HepG2 (cell line): Measurements from ENCODE around the gene QKI. TPM values are rescaled to one million over a fixed set of nuclear protein-coding genes. Genes with fewer than 3 reads are reported as not detected.

ENCODE experiments used
- HOXA3 ChIP-seq: sonication (generic); formaldehyde crosslinking; IDR thresholded peaks from 2 replicates; pipeline ENCODE4 v1.5.0; 2020; ENCODE audit warnings: missing genetic modification reagents
- IRX3 ChIP-seq: sonication (generic); formaldehyde crosslinking; IDR thresholded peaks from 2 replicates; pipeline ENCODE4 v1.8.1; 2023; ENCODE audit warnings: mild to moderate bottlenecking, low read depth, missing genetic modification reagents, borderline replicate concordance
- NCOA2 ChIP-seq: sonication (generic); formaldehyde crosslinking; IDR thresholded peaks from 2 replicates; pipeline ENCODE4 v1.8.0; 2022; ENCODE audit warnings: inconsistent platforms
- NR2F6 ChIP-seq, 2 experiments: IDR thresholded peaks; 2 replicates each; pipeline ENCODE4 v1.6.1; 2016; ENCODE audit warnings: antibody characterized with exemption in 1 of 2, mild to moderate bottlenecking in 1 of 2
- PAWR ChIP-seq: sonication (generic); formaldehyde crosslinking; IDR thresholded peaks from 2 replicates; pipeline ENCODE4 v1.4.0; 2020; ENCODE audit warnings: missing genetic modification reagents, mild to moderate bottlenecking, borderline replicate concordance
- TSC22D2 ChIP-seq: sonication (generic); formaldehyde crosslinking; IDR thresholded peaks from 2 replicates; pipeline ENCODE4 v1.5.1; 2020; ENCODE audit warnings: missing genetic modification reagents, mild to moderate bottlenecking, borderline replicate concordance
- ZKSCAN1 ChIP-seq: fragments of 150-350 bp; IDR thresholded peaks from 2 replicates; pipeline ENCODE4 v1.6.1; 2014; ENCODE audit warnings: low read length
- ZMYM2 ChIP-seq: sonication (generic); formaldehyde crosslinking; IDR thresholded peaks from 2 replicates; pipeline ENCODE4 v1.8.0; 2022; ENCODE audit warnings: mild to moderate bottlenecking, missing genetic modification reagents
- ZNF121 ChIP-seq: sonication (generic); formaldehyde crosslinking; IDR thresholded peaks from 2 replicates; pipeline ENCODE4 v1.5.0; 2020; ENCODE audit warnings: mild to moderate bottlenecking, missing genetic modification reagents
- ZNF34 ChIP-seq: sonication (generic); formaldehyde crosslinking; IDR thresholded peaks from 2 replicates; pipeline ENCODE4 v1.4.0; 2020; ENCODE audit warnings: mild to moderate bottlenecking, missing genetic modification reagents, borderline replicate concordance
- ZNF430 ChIP-seq: sonication (generic); formaldehyde crosslinking; IDR thresholded peaks from 2 replicates; pipeline ENCODE4 v1.9.0; 2021; ENCODE audit warnings: mild to moderate bottlenecking, missing genetic modification reagents
- ZNF44 ChIP-seq: sonication (generic); formaldehyde crosslinking; IDR thresholded peaks from 2 replicates; pipeline ENCODE4 v1.5.1; 2020; ENCODE audit warnings: mild to moderate bottlenecking, missing genetic modification reagents
- ZNF530 ChIP-seq: sonication (generic); formaldehyde crosslinking; IDR thresholded peaks from 2 replicates; pipeline ENCODE4 v1.5.0; 2020; ENCODE audit warnings: low read depth, mild to moderate bottlenecking, missing genetic modification reagents
- ZNF558 ChIP-seq: sonication (generic); formaldehyde crosslinking; IDR thresholded peaks from 2 replicates; pipeline ENCODE4 v1.9.0; 2022; ENCODE audit warnings: mild to moderate bottlenecking, missing genetic modification reagents, borderline replicate concordance
- ZNF746 ChIP-seq: sonication (generic); formaldehyde crosslinking; IDR thresholded peaks from 2 replicates; pipeline ENCODE4 v1.8.0; 2022; ENCODE audit warnings: mild to moderate bottlenecking, missing genetic modification reagents
- polyA plus RNA-seq, 8 experiments: library from polyadenylated mRNA; depleted of rRNA in 3 of 8; stranded (reverse) in 7 of 8; unstranded in 1 of 8; fragments of >200 nt; fragmentation: Illumina TruSeq in 4 of 8; extraction: Trizol in 4 of 8; gene quantifications; 2 replicates each; pipeline versions ENCODE4 v1.2.1 to v1.2.3, GENCODE V29; 2011 to 2016; ENCODE audit warnings: low read depth in 4 of 8, missing spikeins in 1 of 8, mixed read lengths in 1 of 8; ENCODE audit not compliant: insufficient read depth in 1 of 8
- total RNA-seq, 5 experiments: library from RNA; depleted of rRNA; stranded (reverse); fragments of >200 nt; fragmentation: Illumina TruSeq; extraction: Trizol; gene quantifications; 2 replicates each; pipeline ENCODE4 v1.2.3, GENCODE V29; 2016; ENCODE audit warnings: low read depth in 1 of 5
- TF ChIP-seq, protein P1 (sequence below): sonication (generic); formaldehyde crosslinking; IDR thresholded peaks from 2 replicates; pipeline ENCODE4 v1.4.0; 2020; ENCODE audit warnings: missing genetic modification reagents, borderline replicate concordance
- TF ChIP-seq, protein P2 (sequence below), 2 experiments: fragments of 450-650 bp in 1 of 2; sonication (generic) in 1 of 2; formaldehyde crosslinking; IDR thresholded peaks; 2 replicates each; pipeline versions ENCODE4 v1.5.0 to v1.8.0; 2020 to 2022; ENCODE audit warnings: mild to moderate bottlenecking in 1 of 2, missing genetic modification reagents in 1 of 2
- TF ChIP-seq, protein P3 (sequence below): sonication (generic); formaldehyde crosslinking; IDR thresholded peaks from 2 replicates; pipeline ENCODE4 v1.4.0; 2020; ENCODE audit warnings: missing genetic modification reagents, low read depth, mild to moderate bottlenecking, borderline replicate concordance
- TF ChIP-seq, protein P4 (sequence below): IDR thresholded peaks from 2 replicates; pipeline ENCODE4 v1.6.1; 2018; ENCODE audit warnings: missing genetic modification reagents, mild to moderate bottlenecking, missing compliant biosample characterization
- TF ChIP-seq, protein P5 (sequence below): sonication (generic); formaldehyde crosslinking; IDR thresholded peaks from 2 replicates; pipeline ENCODE4 v1.4.0; 2020; ENCODE audit warnings: missing genetic modification reagents, mild to moderate bottlenecking, borderline replicate concordance

The QKI gene
- total and polyA plus RNA-seq, 2 of the 13 experiments (the other 11 are each of a cell fraction or from before 2014, with no cell fraction given) = 136 to 137 TPM

DNA sequence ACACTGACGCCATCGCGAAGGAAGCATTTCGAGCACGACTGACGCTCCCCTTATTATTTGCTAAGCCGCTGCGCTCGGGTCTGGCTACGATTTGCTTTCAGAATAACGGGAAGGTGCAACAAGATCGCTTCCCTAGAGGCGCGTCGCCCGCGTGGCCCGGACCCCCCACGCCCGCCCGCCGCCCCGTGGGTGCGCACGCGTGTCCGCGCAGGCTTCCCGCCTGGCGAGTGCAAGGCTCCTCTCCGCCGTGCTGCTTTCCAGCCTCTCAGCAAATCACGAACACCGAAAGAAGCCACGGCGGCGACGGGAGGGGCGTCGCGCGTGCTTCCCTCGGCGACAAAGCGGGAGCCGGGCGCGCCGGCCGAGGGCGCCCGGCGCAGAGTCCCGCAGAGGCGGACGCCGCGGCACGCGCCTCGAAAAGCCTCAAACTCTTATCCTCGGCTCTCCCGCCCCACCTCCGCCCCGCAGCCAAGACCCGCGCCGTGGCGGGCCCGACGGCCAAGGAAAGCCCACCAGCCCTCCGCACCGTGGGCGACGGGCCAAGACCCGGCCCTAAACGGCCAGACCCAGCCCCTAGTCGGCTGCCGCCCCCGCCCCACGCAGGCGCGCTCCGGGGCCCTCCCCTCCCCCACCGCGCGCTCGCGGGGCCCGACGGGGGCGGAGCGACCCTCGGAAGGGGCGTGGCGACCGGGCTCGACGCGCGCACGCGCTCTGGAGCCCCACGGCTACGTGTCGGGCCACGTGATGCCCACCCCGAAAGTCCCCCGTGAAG, 987 bp upstream of the QKI start (continued):
- TF ChIP-seq, protein P1, sequence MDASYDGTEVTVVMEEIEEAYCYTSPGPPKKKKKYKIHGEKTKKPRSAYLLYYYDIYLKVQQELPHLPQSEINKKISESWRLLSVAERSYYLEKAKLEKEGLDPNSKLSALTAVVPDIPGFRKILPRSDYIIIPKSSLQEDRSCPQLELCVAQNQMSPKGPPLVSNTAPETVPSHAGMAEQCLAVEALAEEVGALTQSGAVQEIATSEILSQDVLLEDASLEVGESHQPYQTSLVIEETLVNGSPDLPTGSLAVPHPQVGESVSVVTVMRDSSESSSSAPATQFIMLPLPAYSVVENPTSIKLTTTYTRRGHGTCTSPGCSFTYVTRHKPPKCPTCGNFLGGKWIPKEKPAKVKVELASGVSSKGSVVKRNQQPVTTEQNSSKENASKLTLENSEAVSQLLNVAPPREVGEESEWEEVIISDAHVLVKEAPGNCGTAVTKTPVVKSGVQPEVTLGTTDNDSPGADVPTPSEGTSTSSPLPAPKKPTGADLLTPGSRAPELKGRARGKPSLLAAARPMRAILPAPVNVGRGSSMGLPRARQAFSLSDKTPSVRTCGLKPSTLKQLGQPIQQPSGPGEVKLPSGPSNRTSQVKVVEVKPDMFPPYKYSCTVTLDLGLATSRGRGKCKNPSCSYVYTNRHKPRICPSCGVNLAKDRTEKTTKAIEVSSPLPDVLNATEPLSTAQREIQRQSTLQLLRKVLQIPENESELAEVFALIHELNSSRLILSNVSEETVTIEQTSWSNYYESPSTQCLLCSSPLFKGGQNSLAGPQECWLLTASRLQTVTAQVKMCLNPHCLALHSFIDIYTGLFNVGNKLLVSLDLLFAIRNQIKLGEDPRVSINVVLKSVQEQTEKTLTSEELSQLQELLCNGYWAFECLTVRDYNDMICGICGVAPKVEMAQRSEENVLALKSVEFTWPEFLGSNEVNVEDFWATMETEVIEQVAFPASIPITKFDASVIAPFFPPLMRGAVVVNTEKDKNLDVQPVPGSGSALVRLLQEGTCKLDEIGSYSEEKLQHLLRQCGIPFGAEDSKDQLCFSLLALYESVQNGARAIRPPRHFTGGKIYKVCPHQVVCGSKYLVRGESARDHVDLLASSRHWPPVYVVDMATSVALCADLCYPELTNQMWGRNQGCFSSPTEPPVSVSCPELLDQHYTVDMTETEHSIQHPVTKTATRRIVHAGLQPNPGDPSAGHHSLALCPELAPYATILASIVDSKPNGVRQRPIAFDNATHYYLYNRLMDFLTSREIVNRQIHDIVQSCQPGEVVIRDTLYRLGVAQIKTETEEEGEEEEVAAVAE = no peak
- TF ChIP-seq ZNF558 (CRISPR knock-in tag) = peak; percentile 93; the same call in 1 of the 2 replicates
- no peak for TF ChIP-seq PAWR (CRISPR knock-in tag)
- peak; percentile 73; the same call in 1 of the 2 replicates for TF ChIP-seq ZNF430 (CRISPR knock-in tag)
- TF ChIP-seq ZMYM2 (CRISPR knock-in tag) = no peak
- TF ChIP-seq, protein P2, sequence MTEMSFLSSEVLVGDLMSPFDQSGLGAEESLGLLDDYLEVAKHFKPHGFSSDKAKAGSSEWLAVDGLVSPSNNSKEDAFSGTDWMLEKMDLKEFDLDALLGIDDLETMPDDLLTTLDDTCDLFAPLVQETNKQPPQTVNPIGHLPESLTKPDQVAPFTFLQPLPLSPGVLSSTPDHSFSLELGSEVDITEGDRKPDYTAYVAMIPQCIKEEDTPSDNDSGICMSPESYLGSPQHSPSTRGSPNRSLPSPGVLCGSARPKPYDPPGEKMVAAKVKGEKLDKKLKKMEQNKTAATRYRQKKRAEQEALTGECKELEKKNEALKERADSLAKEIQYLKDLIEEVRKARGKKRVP (CRISPR knock-in tag; IDR thresholded peaks at IDR 0.05) = peak in 1 of 2 experiments; percentile 70; a peak in 1 of 4 replicates
- TF ChIP-seq, protein P3, sequence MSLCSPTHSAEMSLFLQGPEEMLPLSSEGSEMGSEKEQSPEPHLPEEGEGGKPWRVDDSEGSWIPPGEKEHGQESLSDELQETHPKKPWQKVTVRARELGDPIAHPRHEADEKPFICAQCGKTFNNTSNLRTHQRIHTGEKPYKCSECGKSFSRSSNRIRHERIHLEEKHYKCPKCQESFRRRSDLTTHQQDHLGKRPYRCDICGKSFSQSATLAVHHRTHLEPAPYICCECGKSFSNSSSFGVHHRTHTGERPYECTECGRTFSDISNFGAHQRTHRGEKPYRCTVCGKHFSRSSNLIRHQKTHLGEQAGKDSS (CRISPR knock-in tag) = no peak
- peak; percentile 40 for TF ChIP-seq HOXA3 (CRISPR knock-in tag)
- TF ChIP-seq IRX3 (CRISPR knock-in tag) = peak; percentile 74; the same call in 1 of the 2 replicates
- TF ChIP-seq ZNF746 (CRISPR knock-in tag) = peak; percentile 4; the same call in 1 of the 2 replicates
- no peak for TF ChIP-seq ZKSCAN1
- TF ChIP-seq, protein P4, sequence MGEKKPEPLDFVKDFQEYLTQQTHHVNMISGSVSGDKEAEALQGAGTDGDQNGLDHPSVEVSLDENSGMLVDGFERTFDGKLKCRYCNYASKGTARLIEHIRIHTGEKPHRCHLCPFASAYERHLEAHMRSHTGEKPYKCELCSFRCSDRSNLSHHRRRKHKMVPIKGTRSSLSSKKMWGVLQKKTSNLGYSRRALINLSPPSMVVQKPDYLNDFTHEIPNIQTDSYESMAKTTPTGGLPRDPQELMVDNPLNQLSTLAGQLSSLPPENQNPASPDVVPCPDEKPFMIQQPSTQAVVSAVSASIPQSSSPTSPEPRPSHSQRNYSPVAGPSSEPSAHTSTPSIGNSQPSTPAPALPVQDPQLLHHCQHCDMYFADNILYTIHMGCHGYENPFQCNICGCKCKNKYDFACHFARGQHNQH (CRISPR knock-in tag) = peak; percentile 74; the same call in 1 of the 2 replicates
- TF ChIP-seq NR2F6 (IDR thresholded peaks at IDR 0.05) = no peak
- TF ChIP-seq NR2F6 (CRISPR knock-in tag; IDR thresholded peaks at IDR 0.05) = peak; percentile 24; the same call in 1 of the 2 replicates
- TF ChIP-seq, protein P5, sequence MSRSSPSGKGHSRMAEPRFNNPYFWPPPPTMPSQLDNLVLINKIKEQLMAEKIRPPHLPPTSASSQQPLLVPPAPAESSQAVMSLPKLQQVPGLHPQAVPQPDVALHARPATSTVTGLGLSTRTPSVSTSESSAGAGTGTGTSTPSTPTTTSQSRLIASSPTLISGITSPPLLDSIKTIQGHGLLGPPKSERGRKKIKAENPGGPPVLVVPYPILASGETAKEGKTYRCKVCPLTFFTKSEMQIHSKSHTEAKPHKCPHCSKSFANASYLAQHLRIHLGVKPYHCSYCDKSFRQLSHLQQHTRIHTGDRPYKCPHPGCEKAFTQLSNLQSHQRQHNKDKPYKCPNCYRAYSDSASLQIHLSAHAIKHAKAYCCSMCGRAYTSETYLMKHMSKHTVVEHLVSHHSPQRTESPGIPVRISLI (CRISPR knock-in tag) = peak; percentile 89
- TF ChIP-seq ZNF121 (CRISPR knock-in tag) = peak; percentile 76
- no peak for TF ChIP-seq ZNF530 (CRISPR knock-in tag)
- 0 out of 2 replicates have a peak, but pooled peaks have one; percentile 31 for TF ChIP-seq NCOA2 (CRISPR knock-in tag)
- TF ChIP-seq ZNF34 = peak; percentile 95; the same call in 1 of the 2 replicates
- peak; percentile 95; the same call in 1 of the 2 replicates for TF ChIP-seq TSC22D2
- peak; percentile 58; the same call in 1 of the 2 replicates for TF ChIP-seq ZNF44 (CRISPR knock-in tag)
